ENCODE data around the gene CDH23.

CDH23 gene

DNA sequence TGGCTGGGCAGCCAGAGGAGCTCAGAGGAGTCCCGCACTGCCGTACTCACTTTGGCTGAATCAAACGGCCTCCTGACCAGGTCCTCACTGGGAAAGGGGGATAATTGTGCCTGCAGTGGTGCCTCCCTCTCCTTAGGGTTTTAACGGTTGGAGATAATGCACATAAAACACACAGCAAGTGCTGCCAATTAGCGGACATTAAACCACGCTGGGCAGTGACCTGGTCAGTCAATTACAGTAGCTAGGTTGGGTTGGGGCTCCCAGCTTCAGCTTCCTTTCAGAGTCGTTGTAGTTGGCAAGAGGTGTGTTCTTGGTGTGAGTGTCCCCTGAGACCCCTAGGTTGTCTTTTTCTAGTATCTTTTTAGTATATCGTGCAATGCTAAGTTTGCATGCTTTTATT, 176.2 kb downstream of the CDH23 start:
- TF ChIP-seq, protein P1, sequence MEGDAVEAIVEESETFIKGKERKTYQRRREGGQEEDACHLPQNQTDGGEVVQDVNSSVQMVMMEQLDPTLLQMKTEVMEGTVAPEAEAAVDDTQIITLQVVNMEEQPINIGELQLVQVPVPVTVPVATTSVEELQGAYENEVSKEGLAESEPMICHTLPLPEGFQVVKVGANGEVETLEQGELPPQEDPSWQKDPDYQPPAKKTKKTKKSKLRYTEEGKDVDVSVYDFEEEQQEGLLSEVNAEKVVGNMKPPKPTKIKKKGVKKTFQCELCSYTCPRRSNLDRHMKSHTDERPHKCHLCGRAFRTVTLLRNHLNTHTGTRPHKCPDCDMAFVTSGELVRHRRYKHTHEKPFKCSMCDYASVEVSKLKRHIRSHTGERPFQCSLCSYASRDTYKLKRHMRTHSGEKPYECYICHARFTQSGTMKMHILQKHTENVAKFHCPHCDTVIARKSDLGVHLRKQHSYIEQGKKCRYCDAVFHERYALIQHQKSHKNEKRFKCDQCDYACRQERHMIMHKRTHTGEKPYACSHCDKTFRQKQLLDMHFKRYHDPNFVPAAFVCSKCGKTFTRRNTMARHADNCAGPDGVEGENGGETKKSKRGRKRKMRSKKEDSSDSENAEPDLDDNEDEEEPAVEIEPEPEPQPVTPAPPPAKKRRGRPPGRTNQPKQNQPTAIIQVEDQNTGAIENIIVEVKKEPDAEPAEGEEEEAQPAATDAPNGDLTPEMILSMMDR (IDR thresholded peaks at IDR 0.05; ENCODE audit: control insufficient read depth, extremely low read depth, insufficient read depth), result no peak
- no peak for DNase-seq (ENCODE audit: low read depth)

DNA sequence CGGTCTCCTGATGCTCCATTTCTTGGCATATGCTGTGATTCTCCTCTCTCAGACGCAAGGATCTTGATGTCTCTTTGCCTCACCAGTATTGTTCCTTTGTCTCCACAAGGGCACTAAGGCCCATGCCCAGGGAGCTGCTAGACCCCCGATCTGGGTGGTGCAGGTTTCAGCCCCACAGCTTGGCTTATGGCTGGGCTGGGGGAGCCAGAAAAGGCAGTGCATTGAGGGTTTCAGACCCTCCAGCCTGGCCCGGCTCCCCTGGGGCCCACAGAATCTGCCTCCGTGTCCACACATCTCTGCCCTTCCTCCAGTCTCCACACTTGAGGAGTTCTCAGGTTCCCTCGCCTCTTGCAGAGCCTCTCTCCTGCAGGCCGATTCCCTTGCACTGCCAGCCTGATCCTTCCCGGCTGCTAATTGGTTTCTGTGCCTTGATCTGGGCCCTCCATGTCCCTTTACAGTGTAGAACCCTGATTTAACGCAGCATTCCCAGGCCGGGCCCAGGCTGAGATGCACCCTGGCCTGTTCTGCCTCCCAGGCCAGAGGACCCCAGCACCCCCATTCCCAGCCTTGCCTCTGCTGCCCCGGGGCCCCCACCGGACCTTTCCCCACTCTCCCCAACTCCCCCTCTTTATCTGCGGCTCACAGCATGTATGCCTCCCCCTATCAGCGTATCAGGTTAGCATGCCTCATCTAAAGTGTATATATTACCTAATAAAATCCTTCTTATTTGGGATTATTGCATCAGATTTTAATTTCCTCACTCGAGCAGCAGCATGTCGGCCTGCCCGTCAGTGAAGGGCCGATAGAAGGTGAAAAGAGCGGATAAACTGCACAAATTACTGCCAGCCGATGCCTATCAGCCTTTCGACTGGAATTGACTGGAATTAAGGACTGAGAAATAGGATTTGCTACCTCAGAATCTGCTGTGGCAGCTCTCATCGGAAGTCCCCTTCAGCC, 177.1 kb downstream of the CDH23 start:
- TF ChIP-seq, protein P1 (IDR thresholded peaks at IDR 0.05; ENCODE audit: control insufficient read depth, extremely low read depth, insufficient read depth), result no peak
- H3K4me3 ChIP-seq (ENCODE audit: low read depth, low read length), result no peak overlapping the region
- no peak for DNase-seq (ENCODE audit: low read depth)

More for the DNA sequence above, 176.2 kb downstream of the CDH23 start:
- no peak overlapping the region for H3K4me3 ChIP-seq (ENCODE audit: low read depth, low read length)

DNA sequence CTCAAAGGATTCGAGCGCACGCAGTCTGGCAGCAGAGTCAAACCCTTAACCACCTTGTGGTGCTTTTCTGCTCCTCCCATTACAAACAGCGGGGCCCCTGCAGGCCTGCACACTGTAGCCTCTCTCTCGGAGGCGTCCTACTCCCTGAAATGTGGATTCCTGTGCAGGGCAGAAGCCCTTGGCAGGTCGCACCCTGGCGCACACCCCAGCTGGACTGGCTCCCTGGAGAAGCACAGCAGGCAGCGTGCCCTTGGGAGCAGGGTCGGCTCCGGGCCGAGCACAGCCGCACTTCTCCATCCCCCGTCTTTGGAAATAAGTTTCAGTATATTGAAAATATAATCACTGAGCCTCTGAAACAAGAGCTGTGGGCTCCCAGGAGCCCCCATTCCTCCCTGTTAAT, 178.7 kb downstream of the CDH23 start:
- H3K4me3 ChIP-seq (ENCODE audit: low read depth, low read length), result no peak overlapping the region
- TF ChIP-seq, protein P1 (IDR thresholded peaks at IDR 0.05; ENCODE audit: control insufficient read depth, extremely low read depth, insufficient read depth), result no peak
- no peak for DNase-seq (ENCODE audit: low read depth)

- TF ChIP-seq, protein P1 (IDR thresholded peaks at IDR 0.05; ENCODE audit: control insufficient read depth, extremely low read depth, insufficient read depth), result no peak
- H3K4me3 ChIP-seq (ENCODE audit: low read depth, low read length), result no peak overlapping the region
- DNase-seq (ENCODE audit: low read depth), result no peak
These were observed 179.4 kb downstream of the CDH23 start for GRCh38 chr10:71575934-71576801.

DNA sequence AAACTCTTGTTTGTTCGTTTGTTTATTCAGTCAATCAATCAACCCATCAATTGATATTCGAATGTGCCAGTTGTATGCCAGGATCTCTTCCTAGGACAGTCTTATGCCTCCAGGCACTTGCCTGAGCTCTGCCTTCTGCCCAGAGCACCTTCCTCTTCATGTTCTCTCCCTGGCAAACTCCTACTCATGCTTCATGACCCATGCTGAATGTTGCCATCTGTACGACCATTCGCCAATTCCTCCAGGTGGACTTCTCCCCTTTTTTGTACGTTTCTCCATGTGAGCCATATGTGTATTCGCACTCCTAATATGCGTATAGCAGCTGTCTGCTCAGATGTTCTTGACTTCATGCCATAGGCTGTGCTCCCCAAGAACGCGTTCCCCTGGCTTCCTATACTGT, 180.1 kb downstream of the CDH23 start:
- DNase-seq (ENCODE audit: low read depth), result no peak
- no peak overlapping the region for H3K4me3 ChIP-seq (ENCODE audit: low read depth, low read length)
- TF ChIP-seq, protein P1 (IDR thresholded peaks at IDR 0.05; ENCODE audit: control insufficient read depth, extremely low read depth, insufficient read depth), result no peak

DNA sequence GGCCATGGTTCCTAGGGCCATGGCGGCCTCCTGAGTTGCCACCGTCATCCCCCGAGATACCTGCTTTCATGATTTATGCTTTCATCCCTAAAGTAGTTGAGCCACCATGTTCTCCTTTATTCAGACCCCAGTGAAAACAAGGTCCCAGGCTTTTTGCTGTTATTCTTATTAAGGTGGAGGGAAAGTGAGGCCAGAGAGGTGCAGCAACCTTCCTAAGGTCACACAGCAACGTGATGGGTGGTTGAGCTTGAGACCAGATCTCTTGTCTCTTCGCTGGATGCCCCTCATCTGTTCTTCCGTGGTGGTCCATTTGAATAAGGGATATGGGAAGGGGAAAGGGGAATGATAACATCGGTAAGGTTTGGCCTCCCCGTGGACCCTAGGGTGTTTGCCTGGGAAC, 180.6 kb downstream of the CDH23 start:
- TF ChIP-seq, protein P1 (IDR thresholded peaks at IDR 0.05; ENCODE audit: control insufficient read depth, extremely low read depth, insufficient read depth), result no peak
- DNase-seq (ENCODE audit: low read depth), result no peak
- no peak overlapping the region for H3K4me3 ChIP-seq (ENCODE audit: low read depth, low read length)
